Ovary (tissue), 3 donors: ENCODE data around the gene TTLL6.

ENCODE experiments used
- POLR2A ChIP-seq: fragments of 450-650 bp; IDR thresholded peaks from one replicate; pipeline ENCODE4 v1.6.1; 2017; ENCODE audit warnings: antibody characterized with exemption, mild to moderate bottlenecking, moderate library complexity
- TF ChIP-seq, protein P1 (sequence below), 3 donors: fragments of 450-650 bp in 2 of 3; fragments of 200-600 bp in 1 of 3; IDR thresholded peaks; one replicate each; pipeline versions ENCODE4 v1.5.1 to v1.8.0; 2016 to 2022; ENCODE audit warnings: antibody characterized with exemption in 3 of 3, mild to moderate bottlenecking in 1 of 3
- donor health status: DM: no; HTN: no; CAD: no.

DNA sequence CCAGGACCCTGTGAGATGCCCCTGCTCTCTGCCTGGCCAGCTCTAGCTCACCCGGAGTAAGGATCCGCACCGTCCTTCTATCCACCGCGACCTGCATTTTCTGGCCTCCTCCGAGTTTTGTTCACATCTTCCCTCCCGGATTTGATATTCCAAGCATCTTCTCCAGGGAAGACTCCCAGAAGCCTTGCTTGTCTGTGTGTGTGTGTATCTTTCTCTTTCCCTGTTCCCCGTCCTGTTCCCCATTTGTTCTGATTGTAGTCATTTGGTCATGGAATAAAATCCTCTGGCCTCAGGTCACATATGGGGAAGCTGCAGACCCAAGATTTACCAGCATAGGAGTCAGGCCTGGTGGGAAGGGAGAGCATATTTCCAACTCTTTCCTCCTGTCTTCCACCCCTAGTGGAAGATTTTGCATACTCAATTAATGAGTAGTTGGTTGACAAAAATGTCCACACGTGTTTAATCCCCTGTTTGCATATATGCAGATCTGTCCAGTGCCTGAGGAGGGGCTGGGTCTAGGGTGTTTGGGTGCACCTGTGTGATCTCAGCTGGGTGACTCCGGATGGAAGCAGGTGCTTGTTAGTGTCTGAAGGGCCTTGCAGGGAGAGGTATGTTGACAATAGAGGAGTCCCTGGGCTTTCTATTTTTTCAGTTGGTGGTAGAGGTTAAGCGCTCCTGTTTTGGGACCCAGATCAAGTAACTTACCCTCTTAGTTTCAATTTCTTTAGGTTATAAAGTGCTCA, 96.6 kb downstream of the TTLL6 start:
- no peak for TF ChIP-seq POLR2A
- TF ChIP-seq, protein P1, sequence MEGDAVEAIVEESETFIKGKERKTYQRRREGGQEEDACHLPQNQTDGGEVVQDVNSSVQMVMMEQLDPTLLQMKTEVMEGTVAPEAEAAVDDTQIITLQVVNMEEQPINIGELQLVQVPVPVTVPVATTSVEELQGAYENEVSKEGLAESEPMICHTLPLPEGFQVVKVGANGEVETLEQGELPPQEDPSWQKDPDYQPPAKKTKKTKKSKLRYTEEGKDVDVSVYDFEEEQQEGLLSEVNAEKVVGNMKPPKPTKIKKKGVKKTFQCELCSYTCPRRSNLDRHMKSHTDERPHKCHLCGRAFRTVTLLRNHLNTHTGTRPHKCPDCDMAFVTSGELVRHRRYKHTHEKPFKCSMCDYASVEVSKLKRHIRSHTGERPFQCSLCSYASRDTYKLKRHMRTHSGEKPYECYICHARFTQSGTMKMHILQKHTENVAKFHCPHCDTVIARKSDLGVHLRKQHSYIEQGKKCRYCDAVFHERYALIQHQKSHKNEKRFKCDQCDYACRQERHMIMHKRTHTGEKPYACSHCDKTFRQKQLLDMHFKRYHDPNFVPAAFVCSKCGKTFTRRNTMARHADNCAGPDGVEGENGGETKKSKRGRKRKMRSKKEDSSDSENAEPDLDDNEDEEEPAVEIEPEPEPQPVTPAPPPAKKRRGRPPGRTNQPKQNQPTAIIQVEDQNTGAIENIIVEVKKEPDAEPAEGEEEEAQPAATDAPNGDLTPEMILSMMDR (IDR thresholded peaks at IDR 0.05), result no peak
